Activated CD4-positive, alpha-beta memory T cell treated with anti-CD3 and anti-CD28 coated beads for 36 hours (primary cell): Measurements from ENCODE around the gene PWWP2B. TPM values are rescaled to one million over a fixed set of nuclear protein-coding genes. Genes with fewer than 3 reads are reported as not detected.
"Not testable (repeated sequence)": the region's sequence is repeated elsewhere in the genome, so short reads cannot be mapped to it uniquely, and the experiment has no call there.

ENCODE experiments used
- CTCF ChIA-PET: fragments of 350-600 bp; sonication (Branson Sonifier 250); formaldehyde crosslinking; loops from one replicate; lab custom pipeline; 2021; ENCODE audit warnings: antibody characterized with exemption, inconsistent platforms; lab: Charles Lee
- POLR2A ChIA-PET: fragments of 350-600 bp; sonication (Branson Sonifier 250); formaldehyde crosslinking; loops from one replicate; lab custom pipeline; 2021; ENCODE audit warnings: antibody characterized with exemption; lab: Charles Lee
- DNase-seq: peaks from one replicate; pipeline ENCODE4 v3.0.0-alpha.2; 2020
- H3K27ac Mint-ChIP-seq: one replicate; pipeline ENCODE4 v1.8.0; 2021; ENCODE audit warnings: mixed read lengths
- H3K27me3 Mint-ChIP-seq: one replicate; pipeline ENCODE4 v1.8.0; 2021; ENCODE audit warnings: mixed read lengths
- H3K36me3 Mint-ChIP-seq: one replicate; pipeline ENCODE4 v1.8.0; 2021; ENCODE audit warnings: mixed read lengths
- H3K4me1 Mint-ChIP-seq: one replicate; pipeline ENCODE4 v1.8.0; 2021; ENCODE audit warnings: low read depth, mixed read lengths
- H3K4me3 Mint-ChIP-seq: one replicate; pipeline ENCODE4 v1.8.0; 2021; ENCODE audit warnings: mild to moderate bottlenecking, mixed read lengths
- H3K9me3 Mint-ChIP-seq: one replicate; pipeline ENCODE4 v1.8.0; 2021; ENCODE audit warnings: mixed read lengths
- intact Hi-C: fragments of 100-400 bp; cut with micrococcal nuclease; formaldehyde crosslinking; loops from one replicate; pipeline ENCODE4 v1.15.1; 2023
- total RNA-seq, 2 experiments: library from RNA; stranded (reverse); gene quantifications; one replicate each; pipeline ENCODE4 v1.2.3, GENCODE V29; 2021

Gene PWWP2B
- total RNA-seq, 2 experiments from 2014 or later = 3.0 to 3.1 TPM

DNA sequence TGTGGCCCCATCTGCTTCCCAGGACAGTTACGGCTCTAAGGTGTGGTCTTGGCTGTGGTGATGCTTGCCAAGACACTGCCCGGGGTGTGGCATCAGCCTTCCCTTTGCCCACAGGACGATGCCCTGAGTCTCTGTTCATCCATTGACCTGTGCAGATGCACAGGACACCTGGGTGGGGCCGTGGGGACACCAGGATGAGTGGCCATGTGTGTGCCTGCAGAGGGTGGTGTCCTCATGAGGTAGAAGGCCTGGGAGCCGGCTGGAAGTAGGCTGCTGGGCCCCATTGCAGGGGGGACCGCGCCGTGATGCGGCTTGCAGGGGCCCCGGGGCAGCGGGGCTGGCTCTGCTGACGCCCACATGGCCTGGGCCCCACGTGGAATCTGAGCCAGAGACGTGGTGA lies 22.4 kb upstream of the PWWP2B start:
- no peaks in the 10 kb centered on the region for H3K36me3 Mint-ChIP-seq
- peaks cover 3% of the 10 kb centered on the region for H3K4me1 Mint-ChIP-seq
- H3K27me3 Mint-ChIP-seq = peaks cover 3% of the 10 kb centered on the region
- H3K9me3 Mint-ChIP-seq = no peaks in the 10 kb centered on the region
- intact Hi-C loops = no loop called here
- ChIA-PET POLR2A (no interaction called here), CTCF (no interaction called here)
- no peak overlapping the region for H3K27ac Mint-ChIP-seq
- DNase-seq = no peak
- H3K4me3 Mint-ChIP-seq = no peak overlapping the region

DNA sequence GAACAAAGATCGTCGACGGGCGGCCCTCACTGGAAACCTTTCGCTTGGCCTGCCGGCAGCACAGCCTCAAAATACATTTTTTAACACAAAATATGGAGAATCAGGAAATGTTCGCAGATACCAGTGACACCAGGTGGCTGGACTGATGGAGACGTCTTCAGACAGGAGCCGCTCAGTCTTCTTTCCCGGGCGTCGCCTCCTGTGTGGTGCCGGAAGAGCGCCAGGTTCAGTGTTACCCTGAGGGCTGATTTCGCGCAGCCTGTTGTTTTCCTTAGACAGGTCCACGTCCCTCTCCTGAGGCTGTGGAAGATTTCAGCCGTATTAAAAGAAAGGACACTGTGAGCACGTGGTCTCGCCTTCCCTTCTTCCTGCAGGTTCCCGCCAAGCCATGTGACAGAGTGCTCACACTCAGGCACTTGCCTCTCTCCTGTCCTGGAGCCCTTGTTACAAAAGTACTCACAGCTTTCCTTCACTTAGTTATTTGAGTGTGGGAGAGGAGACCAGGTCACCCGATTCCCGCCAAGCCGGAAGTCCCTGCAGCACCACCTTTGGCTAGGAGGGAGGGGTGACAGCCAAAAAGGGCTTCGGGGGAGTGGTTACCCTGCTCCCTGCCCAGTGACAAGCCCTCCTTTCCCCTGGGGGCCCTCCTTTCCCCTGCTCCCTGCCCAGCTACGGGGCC lies 21.7 kb upstream of the PWWP2B start:
- Mint-ChIP-seq H3K4me3 (no peak overlapping the region), H3K9me3 (no peaks in the 10 kb centered on the region), H3K27me3 (peaks cover 3% of the 10 kb centered on the region), H3K27ac (no peak overlapping the region), H3K4me1 (peaks cover 3% of the 10 kb centered on the region), H3K36me3 (no peaks in the 10 kb centered on the region)
- ChIA-PET CTCF (no interaction called here), POLR2A (no interaction called here)
- DNase-seq = no peak
- intact Hi-C loops = no loop called here

DNA sequence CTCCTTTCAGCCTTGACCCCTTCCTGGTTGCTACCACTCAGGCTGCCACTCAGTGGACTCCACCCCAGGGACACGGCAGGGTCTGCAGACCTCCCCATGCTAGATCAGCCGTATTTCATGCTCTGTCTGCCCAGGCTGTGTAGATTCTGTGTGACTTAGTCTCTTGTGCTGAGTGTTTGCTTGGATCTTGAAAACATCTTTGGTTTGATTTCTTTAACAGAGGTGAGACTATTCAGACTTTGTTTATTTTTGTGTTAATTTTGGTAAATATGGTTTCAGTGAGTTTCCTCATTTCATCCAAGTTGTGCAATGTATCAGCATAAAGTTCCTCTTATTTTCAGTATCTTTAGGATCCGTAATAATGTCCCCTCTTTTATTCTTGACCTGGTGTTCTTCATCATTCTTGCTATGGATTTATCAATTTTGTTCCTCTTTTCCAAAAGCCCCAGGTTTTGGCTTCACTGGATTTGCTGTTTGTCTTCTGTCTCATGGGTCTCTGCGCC lies 21.2 kb upstream of the PWWP2B start:
- H3K36me3 Mint-ChIP-seq = no peaks in the 10 kb centered on the region
- no peaks in the 10 kb centered on the region for H3K9me3 Mint-ChIP-seq
- POLR2A ChIA-PET = no interaction called here
- peaks cover under 1% of the 10 kb centered on the region for H3K27me3 Mint-ChIP-seq
- no peak overlapping the region for H3K4me3 Mint-ChIP-seq
- H3K27ac Mint-ChIP-seq = no peak overlapping the region
- no peak for DNase-seq
- peaks cover 3% of the 10 kb centered on the region for H3K4me1 Mint-ChIP-seq
- CTCF ChIA-PET = no interaction called here
- intact Hi-C loops = no loop called here

DNA sequence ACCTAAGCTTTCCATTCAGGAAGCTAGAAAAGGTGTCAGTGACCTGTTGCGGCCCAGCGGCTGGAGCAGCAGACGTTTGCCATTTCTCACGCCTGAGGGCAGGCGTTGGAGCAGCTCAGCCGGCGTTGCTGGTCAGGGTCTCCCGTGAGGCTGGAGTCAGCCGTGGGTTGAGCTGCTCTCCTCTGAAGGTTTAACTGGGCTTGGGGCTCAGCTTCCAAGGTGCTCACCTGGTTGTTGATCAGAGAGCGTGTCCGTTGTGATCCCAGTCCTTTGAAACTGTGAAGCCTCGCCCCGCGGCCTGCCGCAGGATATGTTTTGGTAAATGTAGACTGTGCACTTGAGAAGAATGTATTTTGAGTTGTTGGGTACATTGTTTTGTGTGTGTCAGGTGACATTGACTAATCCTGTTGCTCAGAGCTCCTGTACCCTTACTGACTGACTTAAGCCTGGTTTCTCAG lies 20.6 kb upstream of the PWWP2B start:
- H3K4me3 Mint-ChIP-seq = no peak overlapping the region
- H3K27ac Mint-ChIP-seq = no peak overlapping the region
- intact Hi-C loops = no loop called here
- no peaks in the 10 kb centered on the region for H3K27me3 Mint-ChIP-seq
- DNase-seq = no peak
- peaks cover 3% of the 10 kb centered on the region for H3K4me1 Mint-ChIP-seq
- ChIA-PET CTCF (no interaction called here), POLR2A (no interaction called here)
- no peaks in the 10 kb centered on the region for H3K9me3 Mint-ChIP-seq
- H3K36me3 Mint-ChIP-seq = no peaks in the 10 kb centered on the region

DNA sequence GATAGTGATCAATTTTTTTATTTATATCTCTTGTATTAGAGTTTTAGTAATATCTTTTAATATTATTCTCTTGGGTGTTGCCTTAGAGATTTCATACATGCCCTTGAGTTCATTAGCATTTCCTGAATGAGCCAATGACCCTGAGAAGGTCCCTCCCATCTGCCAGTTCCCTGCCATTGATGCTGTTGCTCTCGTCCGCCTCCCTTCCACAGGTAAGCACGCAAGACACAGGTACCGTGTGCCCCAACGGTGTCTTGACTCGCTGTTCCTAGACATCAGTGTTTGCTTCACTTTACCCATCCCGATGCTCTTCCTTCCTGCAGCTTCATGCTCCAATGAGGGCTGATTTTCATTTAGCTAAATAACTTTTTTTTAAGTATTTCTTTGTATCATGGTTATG lies 19.7 kb upstream of the PWWP2B start:
- Mint-ChIP-seq H3K4me3 (no peak overlapping the region), H3K27ac (no peak overlapping the region), H3K36me3 (no peaks in the 10 kb centered on the region), H3K27me3 (no peaks in the 10 kb centered on the region), H3K9me3 (no peaks in the 10 kb centered on the region), H3K4me1 (peaks cover 3% of the 10 kb centered on the region)
- DNase-seq = no peak
- intact Hi-C loops = no loop called here
- POLR2A ChIA-PET = no interaction called here
- CTCF ChIA-PET = no interaction called here

DNA sequence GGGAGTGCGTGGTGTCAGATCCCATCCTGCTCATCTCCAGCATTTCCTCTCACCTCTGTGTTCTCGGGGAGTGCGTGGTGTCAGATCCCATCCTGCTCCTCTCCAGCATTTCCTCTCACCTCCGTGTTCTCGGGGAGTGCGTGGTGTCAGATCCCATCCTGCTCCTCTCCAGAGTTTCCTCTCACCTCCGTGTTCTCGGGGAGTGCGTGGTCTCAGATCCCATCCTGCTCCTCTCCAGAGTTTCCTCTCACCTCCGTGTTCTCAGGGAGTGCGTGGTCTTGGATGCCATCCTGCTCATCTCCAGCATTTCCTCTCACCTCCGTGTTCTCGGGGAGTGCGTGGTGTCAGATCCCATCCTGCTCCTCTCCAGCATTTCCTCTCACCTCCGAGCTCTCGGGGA lies 18.0 kb upstream of the PWWP2B start:
- H3K27me3 Mint-ChIP-seq, H3K36me3 Mint-ChIP-seq, POLR2A ChIA-PET, H3K9me3 Mint-ChIP-seq, CTCF ChIA-PET, DNase-seq, H3K4me3 Mint-ChIP-seq, H3K27ac Mint-ChIP-seq, H3K4me1 Mint-ChIP-seq, intact Hi-C loops: not testable (repeated sequence)

DNA sequence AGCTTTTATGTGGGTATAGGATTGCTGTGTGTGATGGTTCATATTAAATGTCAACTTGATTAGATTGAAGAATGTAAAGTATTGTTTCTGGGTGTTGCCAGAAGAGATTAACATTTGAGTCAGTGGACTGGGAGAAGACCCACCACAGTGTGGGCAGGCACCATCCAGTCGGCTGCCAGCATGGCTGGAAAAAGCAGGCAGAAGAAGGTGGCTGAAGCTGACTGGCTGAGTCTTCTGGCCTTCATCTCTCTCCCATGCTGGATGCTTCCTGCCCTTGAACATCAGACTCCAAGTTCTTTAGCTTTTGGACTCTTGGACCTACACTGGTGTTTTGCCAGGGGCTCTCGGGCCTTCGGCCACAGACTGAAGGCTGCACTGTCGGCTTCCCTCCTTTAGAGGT lies 16.0 kb upstream of the PWWP2B start:
- intact Hi-C loops, H3K4me3 Mint-ChIP-seq, DNase-seq: not testable (repeated sequence)

DNA sequence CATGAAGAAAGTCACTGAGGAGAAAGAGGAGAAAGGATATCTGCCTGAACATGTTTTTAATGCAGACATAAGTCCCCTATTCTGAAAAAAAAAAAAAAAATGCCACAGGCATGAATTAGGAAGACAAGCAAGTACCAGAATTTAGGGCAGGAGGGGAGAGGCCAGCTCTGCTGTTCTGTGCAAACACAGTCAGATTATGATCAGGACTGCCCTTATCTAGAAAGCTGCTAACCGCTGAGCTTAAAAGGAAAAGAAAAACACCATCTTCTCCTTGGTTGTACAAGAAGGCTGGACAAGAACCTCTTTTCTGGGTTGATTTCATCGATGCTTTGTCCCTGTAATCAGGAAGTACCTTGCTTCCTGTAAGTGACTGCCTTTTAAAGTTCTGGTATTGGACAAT lies 15.3 kb upstream of the PWWP2B start:
- POLR2A ChIA-PET = no interaction called here
- CTCF ChIA-PET = interaction anchor here (1.2 kb wide), 1 partner anchor 29 kb away, joined by 5 read pairs; no protein-coding TSS in a partner anchor
- no peaks in the 10 kb centered on the region for H3K36me3 Mint-ChIP-seq
- DNase-seq = no peak
- intact Hi-C loops = no loop called here
- H3K27me3 Mint-ChIP-seq = no peaks in the 10 kb centered on the region
- H3K9me3 Mint-ChIP-seq = no peaks in the 10 kb centered on the region
- H3K4me1 Mint-ChIP-seq = peaks cover 3% of the 10 kb centered on the region
- no peak overlapping the region for H3K27ac Mint-ChIP-seq
- no peak overlapping the region for H3K4me3 Mint-ChIP-seq

More for the DNA sequence above, 16.0 kb upstream of the PWWP2B start:
- H3K9me3 Mint-ChIP-seq, H3K36me3 Mint-ChIP-seq, H3K4me1 Mint-ChIP-seq, H3K27me3 Mint-ChIP-seq, H3K27ac Mint-ChIP-seq, POLR2A ChIA-PET: not testable (repeated sequence)
- CTCF ChIA-PET = interaction anchor here (1.2 kb wide), 1 partner anchor 28 kb away, joined by 5 read pairs; no protein-coding TSS in a partner anchor

DNA sequence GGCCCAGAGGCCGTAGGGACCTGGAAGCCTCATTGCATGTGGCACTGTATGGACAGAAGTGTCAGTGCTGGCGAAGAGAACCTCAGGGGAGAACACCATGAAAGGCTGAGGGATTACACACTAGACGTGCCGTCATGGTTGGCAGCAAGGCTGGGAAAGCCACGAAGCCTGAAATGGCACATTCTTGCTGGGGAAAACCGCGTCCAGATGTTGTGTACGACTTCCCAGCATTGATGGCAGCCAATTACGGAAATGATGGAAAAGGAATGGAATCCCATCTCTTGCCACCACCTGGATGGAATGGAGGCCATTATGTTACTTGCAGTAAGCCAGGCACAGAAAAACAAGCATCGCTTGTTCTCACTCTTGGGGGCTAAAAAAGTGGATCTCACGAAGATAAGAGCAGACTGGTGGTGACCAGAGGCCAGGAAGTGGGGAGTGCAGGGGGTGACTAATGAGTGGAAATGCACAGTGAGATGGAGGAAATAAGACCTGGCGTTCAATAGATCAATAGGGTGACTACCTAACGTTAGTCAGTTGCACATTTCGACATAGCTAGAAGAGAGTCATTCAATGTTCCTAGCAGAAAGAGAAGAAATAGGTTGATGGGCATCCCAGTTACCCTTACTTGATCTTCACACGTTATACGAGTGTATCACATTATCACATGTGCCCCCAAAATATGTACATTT lies 14.6 kb upstream of the PWWP2B start:
- H3K27ac Mint-ChIP-seq = no peak overlapping the region
- no peak for DNase-seq
- H3K9me3 Mint-ChIP-seq = no peaks in the 10 kb centered on the region
- H3K4me3 Mint-ChIP-seq = no peak overlapping the region
- POLR2A ChIA-PET = interaction anchor here (0.6 kb wide), 1 partner anchor 90 kb away, joined by 3 read pairs; no protein-coding TSS in a partner anchor
- intact Hi-C loops = no loop called here
- H3K27me3 Mint-ChIP-seq = no peaks in the 10 kb centered on the region
- CTCF ChIA-PET = no interaction called here
- peaks cover 3% of the 10 kb centered on the region for H3K4me1 Mint-ChIP-seq
- H3K36me3 Mint-ChIP-seq = no peaks in the 10 kb centered on the region

DNA sequence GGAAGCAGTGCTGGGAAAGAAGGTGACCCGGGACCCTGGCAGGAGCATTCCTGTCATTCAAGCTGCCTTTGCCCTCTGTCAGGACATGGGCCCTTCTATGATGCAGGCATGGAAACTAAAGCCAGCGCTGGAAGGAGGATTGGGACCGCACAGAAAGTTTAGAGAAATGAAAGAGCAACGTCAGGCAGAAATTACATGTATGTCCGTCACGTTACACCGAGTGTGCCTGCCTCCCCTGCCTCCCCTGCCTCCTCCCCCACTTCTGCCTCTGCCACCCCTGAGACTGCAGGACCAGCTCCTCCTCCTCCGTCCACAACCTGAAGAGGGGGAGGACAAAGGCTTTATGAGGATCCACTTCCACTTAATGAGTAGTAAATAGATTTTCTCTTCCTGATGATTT lies 13.9 kb upstream of the PWWP2B start:
- Mint-ChIP-seq H3K27ac (no peak overlapping the region), H3K4me3 (no peak overlapping the region), H3K36me3 (no peaks in the 10 kb centered on the region), H3K27me3 (peaks cover 2% of the 10 kb centered on the region), H3K9me3 (no peaks in the 10 kb centered on the region), H3K4me1 (peaks cover 6% of the 10 kb centered on the region)
- DNase-seq = no peak
- intact Hi-C loops = no loop called here
- ChIA-PET POLR2A (interaction anchor here (0.6 kb wide), 1 partner anchor 89 kb away, joined by 3 read pairs; no protein-coding TSS in a partner anchor), CTCF (no interaction called here)

DNA sequence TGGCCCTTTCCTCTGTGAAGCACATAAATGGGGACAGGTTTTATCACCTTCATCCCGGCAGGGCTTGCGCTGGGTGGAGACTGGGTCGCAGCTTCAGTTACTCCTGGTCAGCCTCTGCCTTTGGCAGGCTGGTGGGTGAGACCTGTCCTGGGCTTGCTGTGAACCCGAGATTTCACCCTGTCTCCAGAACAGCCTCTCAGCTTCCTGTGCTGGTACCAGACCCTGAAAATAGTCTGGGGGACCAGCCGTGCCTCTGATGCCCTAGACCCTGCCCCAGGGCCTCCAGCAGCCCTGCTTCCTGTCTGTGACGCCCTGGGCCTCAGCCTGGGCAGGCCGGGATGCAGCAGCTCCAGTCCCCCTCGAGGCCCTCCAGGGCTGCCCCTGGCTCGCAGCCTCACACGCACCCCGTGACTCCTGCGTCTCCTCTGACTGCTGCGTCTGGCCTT lies 13.2 kb upstream of the PWWP2B start:
- peaks cover 6% of the 10 kb centered on the region for H3K4me1 Mint-ChIP-seq
- CTCF ChIA-PET = no interaction called here
- DNase-seq = no peak
- no peak overlapping the region for H3K4me3 Mint-ChIP-seq
- peaks cover 2% of the 10 kb centered on the region for H3K27me3 Mint-ChIP-seq
- no peak overlapping the region for H3K27ac Mint-ChIP-seq
- POLR2A ChIA-PET = no interaction called here
- H3K36me3 Mint-ChIP-seq = no peaks in the 10 kb centered on the region
- H3K9me3 Mint-ChIP-seq = no peaks in the 10 kb centered on the region
- intact Hi-C loops = no loop called here

DNA sequence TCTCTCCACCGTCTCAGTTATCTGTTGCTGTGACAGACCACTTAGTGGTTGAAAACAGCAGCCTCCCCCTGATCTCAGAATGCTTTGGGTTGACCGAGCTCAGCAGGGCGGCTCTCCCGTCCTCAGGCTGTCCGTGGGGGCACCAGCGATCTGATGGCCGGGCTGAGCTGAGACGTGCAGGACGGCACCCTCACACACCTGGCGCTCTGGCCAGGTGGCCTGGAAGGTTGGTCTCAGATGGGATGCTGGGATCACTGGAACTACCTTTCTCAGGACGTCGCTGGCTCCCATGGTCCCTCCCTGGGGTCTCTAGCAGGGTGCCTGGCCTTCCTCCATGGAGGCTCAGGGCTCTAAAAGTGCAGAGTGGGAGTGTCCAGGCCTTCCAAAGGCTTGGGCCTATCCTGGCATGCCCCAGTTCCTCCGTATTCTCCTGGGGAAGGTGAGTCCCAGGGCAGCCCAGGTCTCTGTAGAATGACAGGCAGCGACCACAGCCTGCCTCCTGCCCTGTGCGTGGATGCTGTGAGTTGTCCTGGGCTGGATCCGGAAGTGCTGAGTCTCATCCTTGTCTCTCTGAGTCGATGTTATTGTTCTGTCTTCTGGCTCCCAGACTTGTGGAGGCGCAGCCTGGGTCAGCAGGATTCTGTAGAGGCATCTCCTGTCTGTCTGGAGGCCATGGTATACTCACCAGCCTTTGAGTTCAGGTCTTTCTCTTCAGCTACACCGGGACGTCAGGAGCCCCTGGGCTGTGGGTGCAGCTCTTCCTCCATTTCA lies 12.2 kb upstream of the PWWP2B start:
- H3K9me3 Mint-ChIP-seq = no peaks in the 10 kb centered on the region
- H3K36me3 Mint-ChIP-seq = no peaks in the 10 kb centered on the region
- ChIA-PET POLR2A (no interaction called here), CTCF (no interaction called here)
- intact Hi-C loops = loop anchor here (5.0 kb wide), 1 partner anchor 152 kb away; the partner anchor contains the start of gene INPP5A
- no peak overlapping the region for H3K27ac Mint-ChIP-seq
- H3K4me3 Mint-ChIP-seq = no peak overlapping the region
- H3K4me1 Mint-ChIP-seq = peaks cover 6% of the 10 kb centered on the region
- peaks cover 2% of the 10 kb centered on the region for H3K27me3 Mint-ChIP-seq
- DNase-seq = no peak
